K562 (cell line): Measurements from ENCODE around the gene ZMYND15. TPM values are rescaled to one million over a fixed set of nuclear protein-coding genes. Genes with fewer than 3 reads are reported as not detected.

Experiments
- ATAC-seq: fragments of 200-7000 bp; cut with Tn5 transposase; 3 replicates; pipeline ENCODE4 v1.9.1; 2020; ENCODE audit warnings: moderate library complexity
- BruUV-seq: library from RNA; stranded (reverse); fragments of 400-500 nt; replicated peaks from 2 replicates; lab custom pipeline; 2021; lab: Mats Ljungman, UMichigan
- CTCF ChIA-PET: fragments of 300-600 bp; formaldehyde crosslinking; extraction: SDS; loops from one replicate; lab custom pipeline; 2021; ENCODE audit warnings: low intra/inter-chr PET ratio; lab: Yijun Ruan, JAX
- POLR2A ChIA-PET: fragments of 300-600, 350-650 bp; sonication (Branson Sonifier 250); formaldehyde crosslinking; extraction: SDS; loops from one replicate; lab custom pipeline; 2021; ENCODE audit warnings: antibody characterized with exemption, inconsistent platforms; lab: Yijun Ruan, JAX
- DNase-seq, 4 experiments: peaks; one replicate each; pipeline versions ENCODE4 v3.0.0 to v3.0.0-alpha.2; 2011 to 2018; ENCODE audit warnings: low spot score in 3 of 4, mixed read lengths in 3 of 4; ENCODE audit errors: extremely low read depth in 1 of 4
- FAIRE-seq: peaks from 2 replicates; lab custom pipeline; 2011; peaks lifted over from hg19 to GRCh38; lab: Jason Lieb, UNC
- H2AFZ ChIP-seq: 2 replicates; pipeline ENCODE4 v1.6.0; 2011; ENCODE audit warnings: low read depth, low read length, control low read depth, inconsistent platforms
- H3K27ac ChIP-seq: fragments of 200-600 bp; 3 replicates; pipeline ENCODE4 v1.8.0; 2011; ENCODE audit warnings: low read depth, mild to moderate bottlenecking, control low read depth, inconsistent platforms, low read length, moderate library complexity, mixed read lengths; ENCODE audit errors: extremely low read depth
- H3K27me3 ChIP-seq, 2 experiments: fragments of 300-600 bp in 1 of 2; 2 replicates in 1 of 2; 3 replicates in 1 of 2; pipeline versions ENCODE4 v1.6.0 to v1.8.0; 2011; ENCODE audit warnings: inconsistent platforms in 2 of 2, low read length in 2 of 2, mild to moderate bottlenecking in 1 of 2, mixed read lengths in 1 of 2, moderate library complexity in 1 of 2; ENCODE audit not compliant: control insufficient read depth in 2 of 2, insufficient read depth in 2 of 2
- H3K36me3 ChIP-seq: fragments of 300-600 bp; 3 replicates; pipeline ENCODE4 v1.8.0; 2011; ENCODE audit warnings: mild to moderate bottlenecking, low read length, inconsistent platforms; ENCODE audit not compliant: control insufficient read depth, insufficient read depth
- H3K4me1 ChIP-seq, 2 experiments: fragments of 200-600 bp in 1 of 2; replicated peaks in 1 of 2; 2 replicates in 1 of 2; 3 replicates in 1 of 2; pipeline versions ENCODE4 v1.5.1 to v1.8.0; 2011; ENCODE audit warnings: inconsistent platforms in 2 of 2, low read length in 2 of 2, mild to moderate bottlenecking in 1 of 2, mixed read lengths in 1 of 2, moderate library complexity in 1 of 2; ENCODE audit not compliant: control insufficient read depth in 2 of 2, insufficient read depth in 2 of 2
- H3K4me2 ChIP-seq: 2 replicates; pipeline ENCODE4 v1.6.1; 2011; ENCODE audit warnings: low read length, control low read depth, inconsistent platforms, mixed read lengths; ENCODE audit not compliant: insufficient read depth
- H3K4me3 ChIP-seq: fragments of 200-600 bp; sonication (generic), shearing (Covaris generic); 2 replicates; pipeline ENCODE4 v1.5.1; 2016; ENCODE audit warnings: control low read depth, inconsistent platforms
- H3K79me2 ChIP-seq: fragments of 200-600 bp; 3 replicates; pipeline ENCODE4 v1.8.0; 2011; ENCODE audit warnings: low read length, inconsistent platforms; ENCODE audit not compliant: control insufficient read depth, insufficient read depth
- H3K9ac ChIP-seq, 2 experiments: 2 replicates each; pipeline versions ENCODE4 v1.6.0 to v1.6.1; 2011; ENCODE audit warnings: low read depth in 2 of 2, low read length in 2 of 2, control low read depth in 1 of 2, inconsistent platforms in 1 of 2, mild to moderate bottlenecking in 1 of 2, mixed read lengths in 1 of 2; ENCODE audit not compliant: insufficient read depth in 1 of 2
- H3K9me1 ChIP-seq: one replicate; pipeline ENCODE4 v1.6.0; 2011; ENCODE audit warnings: inconsistent platforms, mild to moderate bottlenecking, low read length, moderate library complexity; ENCODE audit not compliant: control insufficient read depth, insufficient read depth
- H3K9me3 ChIP-seq: replicated peaks from 2 replicates; pipeline ENCODE4 v1.5.1; 2011; ENCODE audit warnings: low read depth, low read length, inconsistent platforms; ENCODE audit not compliant: control insufficient read depth, insufficient read depth
- H4K20me1 ChIP-seq: replicated peaks from 2 replicates; pipeline ENCODE4 v1.6.1; 2011; ENCODE audit warnings: low read length, inconsistent platforms, mixed read lengths; ENCODE audit not compliant: control insufficient read depth, insufficient read depth
- ARNT ChIP-seq, 2 experiments: fragments of 450-650 bp; IDR thresholded peaks; 2 replicates each; pipeline ENCODE4 v1.6.1; 2016; ENCODE audit warnings: mild to moderate bottlenecking in 1 of 2
- BCOR ChIP-seq: fragments of 450-650 bp; IDR thresholded peaks from 2 replicates; pipeline ENCODE4 v1.6.1; 2016
- BHLHE40 ChIP-seq: IDR thresholded peaks from 2 replicates; pipeline ENCODE4 v1.6.1; 2011; ENCODE audit warnings: low read length, improper control_type of control experiment
- CXXC5 ChIP-seq: fragments of 250-450 bp; sonication (Bioruptor Pico); IDR thresholded peaks from 2 replicates; pipeline ENCODE4 v1.8.0; 2022; ENCODE audit warnings: inconsistent platforms, mild to moderate bottlenecking, moderate library complexity
- DPF2 ChIP-seq: fragments of 450-650 bp; IDR thresholded peaks from 2 replicates; pipeline ENCODE4 v1.6.1; 2016
- E2F5 ChIP-seq: sonication (generic); formaldehyde crosslinking; IDR thresholded peaks from 2 replicates; pipeline ENCODE4 v1.8.0; 2022; ENCODE audit warnings: mild to moderate bottlenecking, missing genetic modification reagents
- ELF2 ChIP-seq: fragments of 250-450 bp; sonication (Bioruptor Pico); IDR thresholded peaks from 2 replicates; pipeline ENCODE4 v1.5.0; 2021; ENCODE audit warnings: mild to moderate bottlenecking
- GABPB1 ChIP-seq: sonication (generic); formaldehyde crosslinking; IDR thresholded peaks from 2 replicates; pipeline ENCODE4 v1.8.0; 2022; ENCODE audit warnings: mild to moderate bottlenecking, missing genetic modification reagents
- GATA2 ChIP-seq: sonication (generic); formaldehyde crosslinking; IDR thresholded peaks from 2 replicates; pipeline ENCODE4 v1.4.0; 2020; ENCODE audit warnings: mild to moderate bottlenecking, missing genetic modification reagents
- HMGN3 ChIP-seq: IDR thresholded peaks from 2 replicates; pipeline ENCODE4 v1.6.1; 2011; ENCODE audit warnings: borderline replicate concordance, low read depth, mild to moderate bottlenecking, mixed read lengths, low read length; ENCODE audit not compliant: insufficient read length; ENCODE audit errors: extremely low read depth
- MITF ChIP-seq: IDR thresholded peaks from 2 replicates; pipeline ENCODE4 v1.6.1; 2014; ENCODE audit warnings: antibody characterized with exemption
- RAD51 ChIP-seq: fragments of 450-650 bp; IDR thresholded peaks from 2 replicates; pipeline ENCODE4 v1.7.1; 2016; ENCODE audit warnings: low read depth, mild to moderate bottlenecking, borderline replicate concordance
- RCOR1 ChIP-seq, 2 experiments: IDR thresholded peaks; 2 replicates each; pipeline ENCODE4 v1.6.1; 2012; ENCODE audit warnings: low read depth in 2 of 2, low read length in 2 of 2, borderline replicate concordance in 1 of 2, improper control_type of control experiment in 1 of 2
- SNRNP70 ChIP-seq: fragments of 200-400 bp; formaldehyde crosslinking; optimal IDR thresholded peaks from 2 replicates; pipeline ENCODE3; 2017; ENCODE audit warnings: low read depth, low read length
- TCF3 ChIP-seq: sonication (generic); formaldehyde crosslinking; IDR thresholded peaks from 2 replicates; pipeline ENCODE4 v1.4.0; 2020; ENCODE audit warnings: mild to moderate bottlenecking, missing genetic modification reagents
- TFAM ChIP-seq: fragments of 250-450 bp; sonication (Bioruptor Pico); conservative IDR thresholded peaks from 2 replicates; pipeline ENCODE4 v1.5.0; 2021; ENCODE audit warnings: mild to moderate bottlenecking, moderate library complexity
- TRIM24 ChIP-seq, 2 experiments: fragments of 450-650 bp; IDR thresholded peaks; 2 replicates each; pipeline ENCODE4 v1.6.1; 2016
- VEZF1 ChIP-seq: fragments of 200-800 bp; sonication (Bioruptor generic); IDR thresholded peaks from 2 replicates; pipeline ENCODE4 v1.6.1; 2017; ENCODE audit warnings: missing genetic modification characterization, missing compliant biosample characterization
- ZC3H11A ChIP-seq: IDR thresholded peaks from 2 replicates; pipeline ENCODE4 v1.6.1; 2012; ENCODE audit warnings: low read depth, low read length, improper control_type of control experiment
- ZFPM2 ChIP-seq: fragments of 250-450 bp; sonication (Bioruptor Pico); IDR thresholded peaks from 2 replicates; pipeline ENCODE4 v1.5.1; 2022; ENCODE audit warnings: mild to moderate bottlenecking
- WGBS: fragments of 100-300 bp; shearing (Covaris generic); methylation state at CpG from one replicate; pipeline ENCODE4 v1.1.6; 2016; ENCODE audit warnings: low coverage, mixed read lengths; ENCODE audit not compliant: insufficient coverage; ENCODE audit errors: missing lambda C conversion rate; 5-methylcytosine and 5-hydroxymethylcytosine counted together
- in situ Hi-C: fragments of 300-500 bp; cut with MboI; formaldehyde crosslinking; loops from 4 replicates; pipeline ENCODE4 v1.15.0; 2018; ENCODE audit warnings: inconsistent platforms, mixed read lengths
- intact Hi-C: fragments of 100-400 bp; cut with micrococcal nuclease; formaldehyde crosslinking; loops from 2 replicates; pipeline ENCODE4 v1.14.2; 2022
- polyA plus RNA-seq, 8 experiments: library from polyadenylated mRNA; depleted of rRNA in 4 of 8; stranded (reverse) in 5 of 8; unstranded in 3 of 8; fragments of >200 nt; fragmentation: Nextera tagmentation in 2 of 8; fragmentation: Illumina TruSeq in 1 of 8; extraction: Ambion mirVana in 2 of 8; extraction: Trizol in 1 of 8; gene quantifications; 2 replicates each; pipeline versions ENCODE4 v1.2.1 to v1.2.3, GENCODE V29; 2011 to 2014; ENCODE audit warnings: inconsistent platforms in 1 of 8, missing spikeins in 1 of 8
- total RNA-seq, 7 experiments: library from RNA; depleted of rRNA in 6 of 7; stranded (reverse); fragments of >200 nt in 6 of 7; fragmentation: Illumina TruSeq in 2 of 7; extraction: Trizol in 2 of 7; gene quantifications; 2 replicates each; pipeline versions ENCODE4 v1.2.1 to v1.2.3, GENCODE V29; 2011 to 2021; ENCODE audit warnings: low replicate concordance in 1 of 7

ZMYND15 gene
- total and polyA plus RNA-seq, 9 of the 15 experiments (the other 6 are each of a cell fraction or from before 2014, with no cell fraction given), result 0.09 TPM; not detected in 8

GRCh38 chr17:4721203-4722135, 18.2 kb upstream of the ZMYND15 start:
- POLR2A ChIA-PET, result interaction anchor here (0.6 to 0.8 kb wide), 3 partner anchors 15 to 169 kb away, joined by 3 to 4 read pairs (median 3); no protein-coding TSS in a partner anchor
- H3K9ac ChIP-seq, result no peak overlapping the region
- TF ChIP-seq ARNT (IDR thresholded peaks at IDR 0.05), result peak in 1 of 2 experiments; percentile 57; a peak in 1 of 4 replicates
- peak; percentile 99 for TF ChIP-seq BHLHE40
- TF ChIP-seq BCOR, result peak; percentile 76
- TF ChIP-seq GATA2 (CRISPR knock-in tag), result peak; percentile 52
- TF ChIP-seq SNRNP70, result no peak
- peak; percentile 89 for TF ChIP-seq TCF3 (CRISPR knock-in tag)
- TF ChIP-seq DPF2, result peak; percentile 79
- TF ChIP-seq CXXC5 (CRISPR knock-in tag), result peak; percentile 55
- peak; percentile 70 to 96; a peak in 3 of 4 replicates for TF ChIP-seq RCOR1 (IDR thresholded peaks at IDR 0.05; ENCODE audit: borderline replicate concordance in 1 of 2, low read depth in 2 of 2, low read length in 2 of 2)
- no peak for TF ChIP-seq VEZF1
- no peak for TF ChIP-seq ZC3H11A
- peak; percentile 79 for TF ChIP-seq MITF
- no peak for TF ChIP-seq E2F5 (CRISPR knock-in tag)
- TF ChIP-seq ZFPM2 (CRISPR knock-in tag), result no peak
- TF ChIP-seq RAD51, result peak; percentile 69
- TF ChIP-seq HMGN3, result peak; percentile 35
- TF ChIP-seq TRIM24 (IDR thresholded peaks at IDR 0.05), result peak in 1 of 2 experiments; percentile 74; a peak in 3 of 4 replicates
- TF ChIP-seq GABPB1 (CRISPR knock-in tag), result no peak
- TF ChIP-seq ELF2 (CRISPR knock-in tag), result no peak
- TF ChIP-seq TFAM (CRISPR knock-in tag), result no peak

More at GRCh38 chr17:4721203-4722135, 18.2 kb upstream of the ZMYND15 start:
- peak; percentile 97 for FAIRE-seq
- Histone ChIP-seq H3K36me3 (no peaks in the 10 kb centered on the region), H3K79me2 (no peaks in the 10 kb centered on the region), H3K4me1 (peaks cover 11 to 13% of the 10 kb centered on the region in 2 experiments), H3K9me1 (no peaks in the 10 kb centered on the region), H3K4me3 (no peak overlapping the region), H3K4me2 (peak overlapping the region; percentile 37; the same call in 1 of the 2 replicates), H4K20me1 (0 out of 2 replicates have a peak, but pooled peaks cover 3% of the 10 kb centered on the region), H3K27me3 (no peaks in the 10 kb centered on the region), H3K9me3 (no peaks in the 10 kb centered on the region), H3K27ac (peak overlapping the region; percentile 16; the same call in 1 of the 3 replicates), H2AFZ (no peak overlapping the region; the same call in 1 of the 2 replicates)
- intact Hi-C loops, result no loop called here
- no TSS peak for BruUV-seq
- DNase-seq, result peak; percentile 69 to 84 (median 73)
- in situ Hi-C loops, result no loop called here
- CTCF ChIA-PET, result no interaction called here
- WGBS, result 3% methylated on average over 20 of the region's 20 CpGs
- ATAC-seq, result peak; percentile 91
